Measurements from ENCODE around the gene SLC4A4.

SLC4A4 gene

GRCh38 chr4:71602289-71602900 is 263.6 kb downstream of the SLC4A4 start:
- Histone ChIP-seq H2AFZ (ENCODE audit: low read depth) (no peak overlapping the region), H3K4me2 (no peak overlapping the region), H3K4me1 (ENCODE audit: low read depth, poor library complexity, severe bottlenecking) (no peaks in the 10 kb centered on the region), H3K9ac (no peak overlapping the region), H3K36me3 (ENCODE audit: insufficient read depth) (no peaks in the 10 kb centered on the region), H3K27ac (no peak overlapping the region), H3K79me2 (ENCODE audit: insufficient read depth, low read depth) (no peaks in the 10 kb centered on the region), H3K4me3 (IDR thresholded peaks at IDR 0.05; ENCODE audit: insufficient read depth, low read depth, low read length) (no peak overlapping the region), H3K27me3 (ENCODE audit: insufficient read depth, low read depth) (no peaks in the 10 kb centered on the region), H4K20me1 (ENCODE audit: insufficient read depth) (no peaks in the 10 kb centered on the region)
- TF ChIP-seq CTCF (conservative IDR thresholded peaks at IDR 0.05; ENCODE audit: low read depth, low read length): no peak

GRCh38 chr4:71604785-71605184 is 266.0 kb downstream of the SLC4A4 start:
- Histone ChIP-seq H3K4me1 (ENCODE audit: low read depth, poor library complexity, severe bottlenecking) (no peaks in the 10 kb centered on the region), H4K20me1 (ENCODE audit: insufficient read depth) (no peaks in the 10 kb centered on the region), H2AFZ (ENCODE audit: low read depth) (no peak overlapping the region), H3K79me2 (ENCODE audit: insufficient read depth, low read depth) (no peaks in the 10 kb centered on the region), H3K9ac (no peak overlapping the region), H3K36me3 (ENCODE audit: insufficient read depth) (no peaks in the 10 kb centered on the region), H3K4me2 (no peak overlapping the region), H3K27me3 (ENCODE audit: insufficient read depth, low read depth) (no peaks in the 10 kb centered on the region), H3K27ac (no peak overlapping the region), H3K4me3 (IDR thresholded peaks at IDR 0.05; ENCODE audit: insufficient read depth, low read depth, low read length) (no peak overlapping the region)
- no peak for TF ChIP-seq CTCF (conservative IDR thresholded peaks at IDR 0.05; ENCODE audit: low read depth, low read length)

GRCh38 chr4:71607109-71607508 is 268.3 kb downstream of the SLC4A4 start:
- Histone ChIP-seq H3K36me3 (ENCODE audit: insufficient read depth) (no peaks in the 10 kb centered on the region), H3K4me1 (ENCODE audit: low read depth, poor library complexity, severe bottlenecking) (no peaks in the 10 kb centered on the region), H3K9ac (no peak overlapping the region), H3K27me3 (ENCODE audit: insufficient read depth, low read depth) (no peaks in the 10 kb centered on the region), H3K27ac (no peak overlapping the region), H3K79me2 (ENCODE audit: insufficient read depth, low read depth) (no peaks in the 10 kb centered on the region), H3K4me3 (IDR thresholded peaks at IDR 0.05; ENCODE audit: insufficient read depth, low read depth, low read length) (no peak overlapping the region), H2AFZ (ENCODE audit: low read depth) (no peak overlapping the region), H3K4me2 (no peak overlapping the region), H4K20me1 (ENCODE audit: insufficient read depth) (no peaks in the 10 kb centered on the region)
- no peak for TF ChIP-seq CTCF (conservative IDR thresholded peaks at IDR 0.05; ENCODE audit: low read depth, low read length)

- Histone ChIP-seq H2AFZ (ENCODE audit: low read depth) (no peak overlapping the region), H3K9ac (no peak overlapping the region), H3K4me1 (ENCODE audit: low read depth, poor library complexity, severe bottlenecking) (no peaks in the 10 kb centered on the region), H3K79me2 (ENCODE audit: insufficient read depth, low read depth) (no peaks in the 10 kb centered on the region), H3K27ac (no peak overlapping the region), H4K20me1 (ENCODE audit: insufficient read depth) (no peaks in the 10 kb centered on the region), H3K4me3 (IDR thresholded peaks at IDR 0.05; ENCODE audit: insufficient read depth, low read depth, low read length) (no peak overlapping the region), H3K27me3 (ENCODE audit: insufficient read depth, low read depth) (no peaks in the 10 kb centered on the region), H3K4me2 (no peak overlapping the region), H3K36me3 (ENCODE audit: insufficient read depth) (no peaks in the 10 kb centered on the region)
- no peak for TF ChIP-seq CTCF (conservative IDR thresholded peaks at IDR 0.05; ENCODE audit: low read depth, low read length)
Observed at GRCh38 chr4:71607780-71608677, 269.2 kb downstream of the SLC4A4 start.

Data from KMS-11 (cell line).